GM23338 (cell line): ENCODE measurements around the gene MRE11. TPM values are rescaled to one million over a fixed set of nuclear protein-coding genes. Genes with fewer than 3 reads are reported as not detected.

ENCODE experiments used
- ATAC-seq: fragments of 200-7000 bp; cut with Tn5 transposase; 3 replicates; pipeline ENCODE4 v1.9.1; 2020
- DNase-seq: peaks from one replicate; pipeline ENCODE4 v3.0.0-alpha.2; 2015; ENCODE audit warnings: low spot score
- H2AFZ ChIP-seq: fragments of 200-600 bp; sonication (generic); 2 replicates; pipeline ENCODE4 v1.8.0; 2016; ENCODE audit warnings: antibody characterized with exemption, mild to moderate bottlenecking, moderate library complexity
- H3F3A ChIP-seq: fragments of 200-600 bp; sonication (generic); replicated peaks from 2 replicates; pipeline ENCODE4 v1.8.0; 2017; ENCODE audit warnings: antibody characterized with exemption, mixed run types, low read depth
- H3K27ac ChIP-seq: fragments of 200-600 bp; sonication (generic); 2 replicates; pipeline ENCODE4 v1.6.1; 2016; ENCODE audit warnings: low read depth
- H3K27me3 ChIP-seq: fragments of 200-600 bp; sonication (generic); 2 replicates; pipeline ENCODE4 v1.8.0; 2016; ENCODE audit warnings: mild to moderate bottlenecking, mixed run types, moderate library complexity; ENCODE audit not compliant: insufficient read depth
- H3K36me3 ChIP-seq: fragments of 200-600 bp; sonication (generic); 2 replicates; pipeline ENCODE4 v1.8.0; 2016; ENCODE audit warnings: mild to moderate bottlenecking; ENCODE audit not compliant: insufficient read depth
- H3K4me1 ChIP-seq: fragments of 200-600 bp; sonication (generic); 2 replicates; pipeline ENCODE4 v1.8.0; 2016; ENCODE audit warnings: mild to moderate bottlenecking, moderate library complexity; ENCODE audit not compliant: insufficient read depth
- H3K4me2 ChIP-seq: fragments of 200-600 bp; sonication (generic); 2 replicates; pipeline ENCODE4 v1.7.1; 2017; ENCODE audit warnings: mixed run types
- H3K4me3 ChIP-seq: fragments of 200-600 bp; sonication (generic); 2 replicates; pipeline ENCODE4 v1.6.1; 2016; ENCODE audit warnings: mixed run types
- H3K79me2 ChIP-seq: fragments of 200-600 bp; sonication (generic); replicated peaks from 2 replicates; pipeline ENCODE4 v1.8.0; 2017; ENCODE audit warnings: mild to moderate bottlenecking; ENCODE audit not compliant: insufficient read depth
- H3K9me2 ChIP-seq: fragments of 200-600 bp; sonication (generic); 2 replicates; pipeline ENCODE4 v1.8.0; 2017; ENCODE audit not compliant: insufficient read depth
- H4K20me1 ChIP-seq: fragments of 200-600 bp; sonication (generic); replicated peaks from 2 replicates; pipeline ENCODE4 v1.8.0; 2017; ENCODE audit warnings: mild to moderate bottlenecking; ENCODE audit not compliant: insufficient read depth
- H3K27ac Mint-ChIP-seq: 2 replicates; pipeline ENCODE4 v1.8.0; 2020; ENCODE audit warnings: inconsistent platforms, mild to moderate bottlenecking, moderate library complexity, mixed read lengths
- H3K27me3 Mint-ChIP-seq: 3 replicates; pipeline ENCODE4 v1.8.0; 2022; ENCODE audit warnings: low read depth, mild to moderate bottlenecking, moderate library complexity, mixed read lengths, inconsistent platforms; ENCODE audit not compliant: insufficient read depth, poor library complexity
- H3K36me3 Mint-ChIP-seq: 3 replicates; pipeline ENCODE4 v1.8.0; 2021; ENCODE audit warnings: low read depth, mild to moderate bottlenecking, inconsistent platforms, moderate library complexity, mixed read lengths
- H3K4me1 Mint-ChIP-seq: 3 replicates; pipeline ENCODE4 v1.8.0; 2020; ENCODE audit warnings: mild to moderate bottlenecking, inconsistent platforms, mixed read lengths
- H3K4me3 Mint-ChIP-seq: 3 replicates; pipeline ENCODE4 v1.8.0; 2021; ENCODE audit warnings: moderate library complexity, mild to moderate bottlenecking, inconsistent platforms, mixed read lengths
- H3K9me3 Mint-ChIP-seq: 3 replicates; pipeline ENCODE4 v1.8.0; 2020; ENCODE audit warnings: moderate library complexity, mild to moderate bottlenecking, inconsistent platforms, mixed read lengths
- CREB1 ChIP-seq: fragments of 250-450 bp; sonication (Bioruptor Pico); IDR thresholded peaks from 2 replicates; pipeline ENCODE4 v1.5.0; 2020; ENCODE audit warnings: low read depth, mild to moderate bottlenecking, moderate library complexity
- EZH2 ChIP-seq: fragments of 200-600 bp; sonication (generic); IDR thresholded peaks from one replicate; pipeline ENCODE4 v1.8.0; 2017; ENCODE audit warnings: antibody characterized with exemption, mild to moderate bottlenecking, low read depth; ENCODE audit not compliant: unreplicated experiment
- EZH2phosphoT487 ChIP-seq: fragments of 200-600 bp; sonication (generic); IDR thresholded peaks from one replicate; pipeline ENCODE4 v1.8.1; 2018; ENCODE audit warnings: antibody characterized with exemption; ENCODE audit not compliant: unreplicated experiment
- JUNB ChIP-seq: IDR thresholded peaks from one replicate; pipeline ENCODE4 v1.6.1; 2016; ENCODE audit warnings: antibody characterized with exemption; ENCODE audit not compliant: unreplicated experiment
- NANOG ChIP-seq: IDR thresholded peaks from 2 replicates; pipeline ENCODE4 v1.6.1; 2016; ENCODE audit warnings: antibody characterized with exemption, borderline replicate concordance
- POLR2AphosphoS5 ChIP-seq: IDR thresholded peaks from 2 replicates; pipeline ENCODE4 v1.6.1; 2016; ENCODE audit warnings: antibody characterized with exemption, low read depth
- STAT1 ChIP-seq: IDR thresholded peaks from one replicate; pipeline ENCODE4 v1.6.1; 2016; ENCODE audit warnings: antibody characterized with exemption; ENCODE audit not compliant: unreplicated experiment
- ZNF114 ChIP-seq: fragments of 250-450 bp; sonication (Bioruptor Pico); IDR thresholded peaks from 2 replicates; pipeline ENCODE4 v1.5.0; 2020; ENCODE audit warnings: mild to moderate bottlenecking, moderate library complexity
- ZNF331 ChIP-seq: fragments of 250-450 bp; sonication (Bioruptor Pico); IDR thresholded peaks from 2 replicates; pipeline ENCODE4 v1.5.0; 2020; ENCODE audit warnings: low read depth, mild to moderate bottlenecking, moderate library complexity
- polyA plus RNA-seq: library from polyadenylated mRNA; unstranded; fragments of >200 nt; fragmentation: Nextera tagmentation; extraction: Ambion mirVana; gene quantifications from 2 replicates; pipeline ENCODE4 v1.2.1, GENCODE V29; 2016
- total RNA-seq: library from RNA; depleted of rRNA; stranded (reverse); fragments of >200 nt; shearing (Covaris generic); gene quantifications from 2 replicates; pipeline ENCODE4 v1.2.3, GENCODE V29; 2014
- TF ChIP-seq, protein P1 (sequence below): IDR thresholded peaks from one replicate; pipeline ENCODE4 v1.6.1; 2018; ENCODE audit warnings: antibody characterized with exemption; ENCODE audit not compliant: unreplicated experiment
- TF ChIP-seq, protein P2 (sequence below): IDR thresholded peaks from 2 replicates; pipeline ENCODE4 v1.6.1; 2016; ENCODE audit warnings: antibody characterized with exemption
- TF ChIP-seq, protein P3 (sequence below), 2 experiments: fragments of 200-600 bp in 1 of 2; sonication (generic) in 1 of 2; conservative IDR thresholded peaks; 2 replicates each; pipeline versions ENCODE4 v1.5.1 to v1.6.1; 2016 to 2017; ENCODE audit warnings: antibody characterized with exemption in 2 of 2, low read depth in 2 of 2, mild to moderate bottlenecking in 2 of 2, moderate library complexity in 1 of 2
- TF ChIP-seq, protein P4 (sequence below): fragments of 250-450 bp; sonication (Bioruptor Pico); IDR thresholded peaks from 2 replicates; pipeline ENCODE4 v1.5.0; 2020; ENCODE audit warnings: mild to moderate bottlenecking, moderate library complexity

The MRE11 gene
- total and polyA plus RNA-seq, 2 experiments from 2014 or later = 23.3 to 38.5 TPM

DNA sequence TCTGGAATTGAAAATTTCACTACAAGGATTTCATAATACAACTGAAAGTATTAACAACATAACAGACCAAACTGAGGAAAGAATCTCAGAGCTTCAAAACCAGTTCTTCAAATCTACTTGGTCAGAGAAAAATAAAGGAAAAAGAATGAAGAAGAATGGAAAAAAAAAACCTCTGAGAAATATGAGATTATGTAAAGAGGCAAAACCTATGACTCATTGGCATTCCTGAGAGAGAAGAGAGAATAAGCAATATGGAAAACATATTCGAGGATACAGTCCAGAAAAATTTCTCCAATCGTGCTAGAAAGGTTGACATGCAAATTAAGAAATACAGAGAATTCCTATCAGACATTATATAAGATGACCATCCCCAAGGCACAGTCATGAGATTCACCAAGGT is 69.0 kb downstream of the MRE11 start:
- H2AFZ ChIP-seq = no peak overlapping the region
- H3K4me3 ChIP-seq = no peak overlapping the region
- H3K27me3 ChIP-seq = no peaks in the 10 kb centered on the region
- peaks cover 8% of the 10 kb centered on the region; the same call in 1 of the 2 replicates for H3K4me1 ChIP-seq
- H3K27ac Mint-ChIP-seq = no peak overlapping the region
- H3K36me3 ChIP-seq = no peaks in the 10 kb centered on the region; the same call in 1 of the 2 replicates
- 0 out of 2 replicates have a peak, but pooled peaks cover 9% of the 10 kb centered on the region for H3K79me2 ChIP-seq
- H3K4me2 ChIP-seq = no peak overlapping the region
- TF ChIP-seq POLR2AphosphoS5 (no peak), NANOG (no peak), EZH2phosphoT487 (no peak), ZNF114 (CRISPR knock-in tag) (no peak), CREB1 (CRISPR knock-in tag) (no peak), JUNB (no peak), ZNF331 (CRISPR knock-in tag) (no peak), STAT1 (no peak), EZH2 (no peak)
- TF ChIP-seq, protein P1, sequence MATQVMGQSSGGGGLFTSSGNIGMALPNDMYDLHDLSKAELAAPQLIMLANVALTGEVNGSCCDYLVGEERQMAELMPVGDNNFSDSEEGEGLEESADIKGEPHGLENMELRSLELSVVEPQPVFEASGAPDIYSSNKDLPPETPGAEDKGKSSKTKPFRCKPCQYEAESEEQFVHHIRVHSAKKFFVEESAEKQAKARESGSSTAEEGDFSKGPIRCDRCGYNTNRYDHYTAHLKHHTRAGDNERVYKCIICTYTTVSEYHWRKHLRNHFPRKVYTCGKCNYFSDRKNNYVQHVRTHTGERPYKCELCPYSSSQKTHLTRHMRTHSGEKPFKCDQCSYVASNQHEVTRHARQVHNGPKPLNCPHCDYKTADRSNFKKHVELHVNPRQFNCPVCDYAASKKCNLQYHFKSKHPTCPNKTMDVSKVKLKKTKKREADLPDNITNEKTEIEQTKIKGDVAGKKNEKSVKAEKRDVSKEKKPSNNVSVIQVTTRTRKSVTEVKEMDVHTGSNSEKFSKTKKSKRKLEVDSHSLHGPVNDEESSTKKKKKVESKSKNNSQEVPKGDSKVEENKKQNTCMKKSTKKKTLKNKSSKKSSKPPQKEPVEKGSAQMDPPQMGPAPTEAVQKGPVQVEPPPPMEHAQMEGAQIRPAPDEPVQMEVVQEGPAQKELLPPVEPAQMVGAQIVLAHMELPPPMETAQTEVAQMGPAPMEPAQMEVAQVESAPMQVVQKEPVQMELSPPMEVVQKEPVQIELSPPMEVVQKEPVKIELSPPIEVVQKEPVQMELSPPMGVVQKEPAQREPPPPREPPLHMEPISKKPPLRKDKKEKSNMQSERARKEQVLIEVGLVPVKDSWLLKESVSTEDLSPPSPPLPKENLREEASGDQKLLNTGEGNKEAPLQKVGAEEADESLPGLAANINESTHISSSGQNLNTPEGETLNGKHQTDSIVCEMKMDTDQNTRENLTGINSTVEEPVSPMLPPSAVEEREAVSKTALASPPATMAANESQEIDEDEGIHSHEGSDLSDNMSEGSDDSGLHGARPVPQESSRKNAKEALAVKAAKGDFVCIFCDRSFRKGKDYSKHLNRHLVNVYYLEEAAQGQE = no peak
- TF ChIP-seq, protein P2, sequence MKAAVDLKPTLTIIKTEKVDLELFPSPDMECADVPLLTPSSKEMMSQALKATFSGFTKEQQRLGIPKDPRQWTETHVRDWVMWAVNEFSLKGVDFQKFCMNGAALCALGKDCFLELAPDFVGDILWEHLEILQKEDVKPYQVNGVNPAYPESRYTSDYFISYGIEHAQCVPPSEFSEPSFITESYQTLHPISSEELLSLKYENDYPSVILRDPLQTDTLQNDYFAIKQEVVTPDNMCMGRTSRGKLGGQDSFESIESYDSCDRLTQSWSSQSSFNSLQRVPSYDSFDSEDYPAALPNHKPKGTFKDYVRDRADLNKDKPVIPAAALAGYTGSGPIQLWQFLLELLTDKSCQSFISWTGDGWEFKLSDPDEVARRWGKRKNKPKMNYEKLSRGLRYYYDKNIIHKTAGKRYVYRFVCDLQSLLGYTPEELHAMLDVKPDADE = no peak
- TF ChIP-seq, protein P3, sequence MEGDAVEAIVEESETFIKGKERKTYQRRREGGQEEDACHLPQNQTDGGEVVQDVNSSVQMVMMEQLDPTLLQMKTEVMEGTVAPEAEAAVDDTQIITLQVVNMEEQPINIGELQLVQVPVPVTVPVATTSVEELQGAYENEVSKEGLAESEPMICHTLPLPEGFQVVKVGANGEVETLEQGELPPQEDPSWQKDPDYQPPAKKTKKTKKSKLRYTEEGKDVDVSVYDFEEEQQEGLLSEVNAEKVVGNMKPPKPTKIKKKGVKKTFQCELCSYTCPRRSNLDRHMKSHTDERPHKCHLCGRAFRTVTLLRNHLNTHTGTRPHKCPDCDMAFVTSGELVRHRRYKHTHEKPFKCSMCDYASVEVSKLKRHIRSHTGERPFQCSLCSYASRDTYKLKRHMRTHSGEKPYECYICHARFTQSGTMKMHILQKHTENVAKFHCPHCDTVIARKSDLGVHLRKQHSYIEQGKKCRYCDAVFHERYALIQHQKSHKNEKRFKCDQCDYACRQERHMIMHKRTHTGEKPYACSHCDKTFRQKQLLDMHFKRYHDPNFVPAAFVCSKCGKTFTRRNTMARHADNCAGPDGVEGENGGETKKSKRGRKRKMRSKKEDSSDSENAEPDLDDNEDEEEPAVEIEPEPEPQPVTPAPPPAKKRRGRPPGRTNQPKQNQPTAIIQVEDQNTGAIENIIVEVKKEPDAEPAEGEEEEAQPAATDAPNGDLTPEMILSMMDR (conservative IDR thresholded peaks at IDR 0.05; ENCODE audit: low read depth in 2 of 2) = no peak
- TF ChIP-seq, protein P4, sequence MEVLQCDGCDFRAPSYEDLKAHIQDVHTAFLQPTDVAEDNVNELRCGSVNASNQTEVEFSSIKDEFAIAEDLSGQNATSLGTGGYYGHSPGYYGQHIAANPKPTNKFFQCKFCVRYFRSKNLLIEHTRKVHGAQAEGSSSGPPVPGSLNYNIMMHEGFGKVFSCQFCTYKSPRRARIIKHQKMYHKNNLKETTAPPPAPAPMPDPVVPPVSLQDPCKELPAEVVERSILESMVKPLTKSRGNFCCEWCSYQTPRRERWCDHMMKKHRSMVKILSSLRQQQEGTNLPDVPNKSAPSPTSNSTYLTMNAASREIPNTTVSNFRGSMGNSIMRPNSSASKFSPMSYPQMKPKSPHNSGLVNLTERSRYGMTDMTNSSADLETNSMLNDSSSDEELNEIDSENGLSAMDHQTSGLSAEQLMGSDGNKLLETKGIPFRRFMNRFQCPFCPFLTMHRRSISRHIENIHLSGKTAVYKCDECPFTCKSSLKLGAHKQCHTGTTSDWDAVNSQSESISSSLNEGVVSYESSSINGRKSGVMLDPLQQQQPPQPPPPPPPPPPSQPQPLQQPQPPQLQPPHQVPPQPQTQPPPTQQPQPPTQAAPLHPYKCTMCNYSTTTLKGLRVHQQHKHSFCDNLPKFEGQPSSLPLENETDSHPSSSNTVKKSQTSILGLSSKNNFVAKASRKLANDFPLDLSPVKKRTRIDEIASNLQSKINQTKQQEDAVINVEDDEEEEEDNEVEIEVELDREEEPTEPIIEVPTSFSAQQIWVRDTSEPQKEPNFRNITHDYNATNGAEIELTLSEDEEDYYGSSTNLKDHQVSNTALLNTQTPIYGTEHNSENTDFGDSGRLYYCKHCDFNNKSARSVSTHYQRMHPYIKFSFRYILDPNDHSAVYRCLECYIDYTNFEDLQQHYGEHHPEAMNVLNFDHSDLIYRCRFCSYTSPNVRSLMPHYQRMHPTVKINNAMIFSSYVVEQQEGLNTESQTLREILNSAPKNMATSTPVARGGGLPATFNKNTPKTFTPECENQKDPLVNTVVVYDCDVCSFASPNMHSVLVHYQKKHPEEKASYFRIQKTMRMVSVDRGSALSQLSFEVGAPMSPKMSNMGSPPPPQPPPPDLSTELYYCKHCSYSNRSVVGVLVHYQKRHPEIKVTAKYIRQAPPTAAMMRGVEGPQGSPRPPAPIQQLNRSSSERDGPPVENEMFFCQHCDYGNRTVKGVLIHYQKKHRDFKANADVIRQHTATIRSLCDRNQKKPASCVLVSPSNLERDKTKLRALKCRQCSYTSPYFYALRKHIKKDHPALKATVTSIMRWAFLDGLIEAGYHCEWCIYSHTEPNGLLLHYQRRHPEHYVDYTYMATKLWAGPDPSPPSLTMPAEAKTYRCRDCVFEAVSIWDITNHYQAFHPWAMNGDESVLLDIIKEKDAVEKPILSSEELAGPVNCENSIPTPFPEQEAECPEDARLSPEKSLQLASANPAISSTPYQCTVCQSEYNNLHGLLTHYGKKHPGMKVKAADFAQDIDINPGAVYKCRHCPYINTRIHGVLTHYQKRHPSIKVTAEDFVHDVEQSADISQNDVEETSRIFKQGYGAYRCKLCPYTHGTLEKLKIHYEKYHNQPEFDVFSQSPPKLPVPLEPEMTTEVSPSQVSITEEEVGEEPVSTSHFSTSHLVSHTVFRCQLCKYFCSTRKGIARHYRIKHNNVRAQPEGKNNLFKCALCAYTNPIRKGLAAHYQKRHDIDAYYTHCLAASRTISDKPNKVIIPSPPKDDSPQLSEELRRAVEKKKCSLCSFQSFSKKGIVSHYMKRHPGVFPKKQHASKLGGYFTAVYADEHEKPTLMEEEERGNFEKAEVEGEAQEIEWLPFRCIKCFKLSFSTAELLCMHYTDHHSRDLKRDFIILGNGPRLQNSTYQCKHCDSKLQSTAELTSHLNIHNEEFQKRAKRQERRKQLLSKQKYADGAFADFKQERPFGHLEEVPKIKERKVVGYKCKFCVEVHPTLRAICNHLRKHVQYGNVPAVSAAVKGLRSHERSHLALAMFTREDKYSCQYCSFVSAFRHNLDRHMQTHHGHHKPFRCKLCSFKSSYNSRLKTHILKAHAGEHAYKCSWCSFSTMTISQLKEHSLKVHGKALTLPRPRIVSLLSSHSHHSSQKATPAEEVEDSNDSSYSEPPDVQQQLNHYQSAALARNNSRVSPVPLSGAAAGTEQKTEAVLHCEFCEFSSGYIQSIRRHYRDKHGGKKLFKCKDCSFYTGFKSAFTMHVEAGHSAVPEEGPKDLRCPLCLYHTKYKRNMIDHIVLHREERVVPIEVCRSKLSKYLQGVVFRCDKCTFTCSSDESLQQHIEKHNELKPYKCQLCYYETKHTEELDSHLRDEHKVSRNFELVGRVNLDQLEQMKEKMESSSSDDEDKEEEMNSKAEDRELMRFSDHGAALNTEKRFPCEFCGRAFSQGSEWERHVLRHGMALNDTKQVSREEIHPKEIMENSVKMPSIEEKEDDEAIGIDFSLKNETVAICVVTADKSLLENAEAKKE (CRISPR knock-in tag) = no peak
- H3K27me3 Mint-ChIP-seq = no peaks in the 10 kb centered on the region
- H3K36me3 Mint-ChIP-seq = peaks cover 27% of the 10 kb centered on the region
- no peaks in the 10 kb centered on the region for H3K9me2 ChIP-seq
- no peaks in the 10 kb centered on the region for H4K20me1 ChIP-seq
- peaks cover 8% of the 10 kb centered on the region; the same call in 2 of the 3 replicates for H3K4me1 Mint-ChIP-seq
- no peaks in the 10 kb centered on the region for H3F3A ChIP-seq
- no peak overlapping the region for H3K4me3 Mint-ChIP-seq
- H3K9me3 Mint-ChIP-seq = no peaks in the 10 kb centered on the region
- no peak for ATAC-seq
- no peak overlapping the region for H3K27ac ChIP-seq
- no peak for DNase-seq
